GM21786 (cell line): ENCODE results near the gene RGS21.

Source experiments
- ATAC-seq: cut with Tn5 transposase; IDR thresholded peaks from one replicate; pipeline ENCODE4 v1.9.1; 2021; ENCODE audit not compliant: unreplicated experiment

Gene RGS21

GRCh38 chr1:192378276-192378675 is 61.5 kb downstream of the RGS21 start:
- ATAC-seq: no peak

DNA sequence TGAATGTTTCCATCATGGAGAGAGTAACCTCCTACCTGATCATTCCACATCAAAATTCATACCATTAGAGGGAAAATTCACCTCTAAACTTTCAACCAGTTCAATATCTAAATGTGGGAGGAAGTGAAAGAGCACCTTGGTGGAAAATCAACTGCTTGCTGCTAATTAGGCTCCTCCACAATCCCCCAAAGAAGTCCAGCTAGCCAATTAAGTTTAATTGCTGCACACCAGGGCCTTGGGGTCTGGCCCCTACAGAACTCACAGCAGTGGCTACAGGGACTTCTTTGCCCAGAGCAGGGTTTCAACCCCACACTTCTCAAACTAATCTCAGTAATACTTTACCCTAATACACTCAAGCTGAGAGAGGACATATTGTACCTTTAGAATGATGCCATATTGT is 62.1 kb downstream of the RGS21 start:
- ATAC-seq: no peak

- no peak for ATAC-seq
These were observed 62.8 kb downstream of the RGS21 start for GRCh38 chr1:192379554-192379953.

- no peak for ATAC-seq
These were observed 66.0 kb downstream of the RGS21 start for GRCh38 chr1:192382758-192383157.

DNA sequence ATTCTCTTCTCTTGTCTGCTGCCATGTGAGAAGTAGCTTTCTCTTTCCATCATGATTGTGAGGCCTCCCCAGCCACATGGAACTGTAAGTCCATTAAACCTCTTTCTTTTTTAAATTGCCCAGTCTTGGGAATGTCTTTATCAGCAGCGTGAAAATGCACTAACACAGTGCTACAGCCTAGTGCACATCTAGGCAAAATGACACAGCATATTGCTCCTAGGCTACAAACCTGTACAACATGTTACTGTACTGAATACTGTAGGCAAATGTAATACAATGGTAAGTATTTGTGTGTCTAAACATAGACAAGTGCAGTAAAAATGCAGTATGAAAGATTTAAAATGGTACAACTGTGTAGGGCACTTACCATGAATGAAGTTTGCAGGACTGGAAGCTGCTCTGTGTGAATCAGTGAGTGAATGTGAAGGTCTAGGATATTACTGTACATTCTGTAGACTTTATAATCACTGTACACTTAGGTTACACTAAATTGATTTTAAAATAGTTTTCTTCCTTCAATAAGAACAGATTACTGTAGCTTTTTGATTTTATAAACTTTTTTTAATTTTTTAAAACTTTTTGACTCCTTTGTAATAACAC is 69.4 kb downstream of the RGS21 start:
- no peak for ATAC-seq

- no peak for ATAC-seq
These were observed 78.4 kb downstream of the RGS21 start for GRCh38 chr1:192395211-192395610.

GRCh38 chr1:192395895-192396294 is 79.1 kb downstream of the RGS21 start:
- ATAC-seq: no peak

DNA sequence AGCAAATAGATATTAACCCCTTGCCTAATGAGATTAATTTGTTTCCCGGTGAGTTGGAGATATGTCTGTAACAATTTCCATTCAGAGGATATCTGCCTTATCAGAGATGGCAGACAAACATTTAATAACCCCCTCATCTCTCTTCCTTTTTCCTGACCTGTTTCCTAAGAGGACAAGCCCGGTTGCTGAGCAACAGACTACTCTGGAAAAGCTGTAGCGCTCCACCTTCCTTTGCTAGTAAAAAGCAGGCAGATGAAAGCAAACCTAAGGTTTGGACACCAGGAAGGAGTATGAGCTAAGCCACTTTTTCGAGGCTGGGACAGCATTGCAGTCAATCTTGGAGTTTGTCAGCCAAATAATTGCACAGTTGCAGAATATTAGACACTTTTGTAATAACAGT is 82.4 kb downstream of the RGS21 start:
- no peak for ATAC-seq

DNA sequence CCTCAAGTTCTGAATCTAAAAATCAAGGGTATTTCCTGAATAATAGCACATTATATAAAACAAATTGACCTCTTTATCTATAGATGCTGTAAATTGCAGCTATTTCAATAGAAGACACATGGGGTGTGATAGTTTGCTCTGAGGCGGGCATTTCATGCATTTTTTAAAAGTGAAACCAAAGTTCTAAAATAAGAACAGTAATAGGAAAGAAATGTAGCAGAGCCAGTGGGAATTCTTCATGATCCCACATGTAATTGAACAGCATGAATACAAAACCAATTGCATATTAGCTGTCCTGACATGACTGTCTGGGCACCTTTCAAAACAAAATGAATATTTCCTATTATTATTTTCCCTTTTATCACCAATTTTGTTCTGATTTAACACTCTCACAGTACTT is 85.0 kb downstream of the RGS21 start:
- no peak for ATAC-seq

DNA sequence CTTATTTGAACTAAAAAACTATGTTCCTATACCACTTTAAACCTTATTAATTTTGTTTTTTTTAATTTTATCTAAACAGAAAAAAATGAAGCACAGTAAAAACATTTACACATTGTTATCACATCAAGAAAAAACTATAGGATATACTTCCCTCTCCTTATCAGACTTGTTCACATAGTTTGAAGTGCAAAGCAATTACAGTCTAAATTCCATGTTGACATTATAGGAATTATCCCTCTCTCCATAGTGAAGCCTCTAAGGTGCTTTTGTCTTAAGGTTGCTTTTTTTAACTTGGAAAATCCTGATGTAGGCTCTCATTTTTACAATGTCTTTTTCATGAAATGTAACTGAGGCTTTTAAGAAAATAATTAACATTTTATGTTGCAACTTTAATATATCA is 85.8 kb downstream of the RGS21 start:
- ATAC-seq: no peak

DNA sequence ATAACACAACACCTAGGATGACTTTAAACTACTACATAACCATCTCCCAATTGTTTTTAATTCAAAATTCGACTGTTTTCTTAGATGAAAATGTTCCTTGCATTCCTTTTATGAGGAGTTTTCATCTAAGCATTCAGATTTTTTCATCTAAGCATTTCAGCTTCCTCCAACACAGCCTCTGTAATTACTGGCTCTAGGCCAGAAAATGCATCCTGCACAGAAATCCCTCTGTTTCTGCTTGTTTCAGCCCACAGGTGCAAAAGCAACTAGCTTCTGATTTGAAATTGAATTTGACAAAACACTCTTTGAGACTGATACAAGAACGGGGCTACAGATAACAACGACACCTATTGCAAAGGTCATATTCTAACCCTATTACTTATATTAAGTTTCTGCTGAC is 90.4 kb downstream of the RGS21 start:
- no peak for ATAC-seq
